ENCODE results near the gene ALKBH3.

The ALKBH3 gene

DNA sequence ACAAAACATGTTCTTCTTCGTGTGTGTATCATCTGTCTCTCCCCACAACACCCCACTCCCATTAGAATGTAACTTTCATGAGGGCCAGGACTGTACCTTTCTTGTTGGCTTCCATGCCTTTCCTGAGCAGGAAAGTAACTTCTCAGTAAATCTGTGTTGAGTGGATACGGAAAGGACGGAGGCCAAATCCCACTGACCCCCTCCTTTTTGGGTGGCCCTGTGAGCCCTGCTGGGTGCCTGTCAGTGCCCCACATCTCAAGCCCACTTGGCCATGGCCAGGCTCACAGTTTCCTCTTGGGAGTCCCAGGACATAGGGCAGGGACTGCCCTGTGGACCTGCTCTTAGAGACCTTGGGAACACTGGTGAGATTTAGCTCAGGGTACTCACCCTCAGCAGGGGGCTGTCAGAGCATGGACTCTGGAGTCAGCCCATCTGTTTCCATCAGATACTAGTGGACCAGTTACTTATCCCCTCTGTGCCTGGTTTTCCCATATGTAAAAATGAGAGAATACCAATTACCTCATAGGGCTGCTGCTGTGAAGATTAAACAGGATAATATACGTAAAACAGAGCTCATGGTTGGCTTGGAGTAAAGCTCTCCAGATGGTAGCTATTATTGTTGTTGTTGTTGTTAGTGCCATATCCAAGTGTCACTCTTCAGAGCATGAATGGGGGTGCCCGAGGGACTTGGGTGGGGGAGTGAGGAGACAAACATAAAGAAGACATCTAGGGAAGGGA, 60.8 kb downstream of the ALKBH3 start:
- DNase-seq (ENCODE audit: low spot score), result no peak

DNA sequence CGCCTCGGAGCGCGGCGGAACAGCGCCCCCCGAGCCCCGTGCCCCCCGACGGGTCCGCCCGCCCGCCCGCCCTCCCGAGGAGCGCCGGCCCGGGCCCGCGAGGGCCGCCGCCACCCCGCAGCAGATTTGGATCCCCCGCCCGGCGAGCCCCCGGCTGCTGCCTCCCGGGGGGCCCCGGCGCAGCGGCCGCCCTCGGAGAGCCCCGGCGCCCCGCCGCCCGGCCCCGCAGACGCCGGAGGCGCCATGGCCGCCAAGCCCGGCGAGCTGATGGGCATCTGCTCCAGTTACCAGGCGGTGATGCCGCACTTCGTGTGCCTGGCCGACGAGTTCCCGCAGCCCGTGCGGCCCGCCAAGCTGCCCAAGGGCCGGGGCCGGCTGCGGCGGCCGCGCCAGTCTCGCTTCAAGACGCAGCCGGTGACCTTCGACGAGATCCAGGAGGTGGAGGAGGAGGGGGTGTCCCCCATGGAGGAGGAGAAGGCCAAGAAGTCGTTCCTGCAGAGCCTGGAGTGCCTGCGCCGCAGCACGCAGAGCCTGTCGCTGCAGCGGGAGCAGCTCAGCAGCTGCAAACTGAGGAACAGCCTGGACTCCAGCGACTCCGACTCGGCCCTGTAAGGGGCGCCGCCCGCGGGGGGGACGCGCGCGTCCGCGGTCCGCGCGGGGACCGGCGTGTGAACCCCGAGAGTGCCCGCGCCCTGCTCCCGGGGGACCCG, 62.2 kb downstream of the ALKBH3 start:
- DNase-seq (ENCODE audit: low spot score), result no peak

DNA sequence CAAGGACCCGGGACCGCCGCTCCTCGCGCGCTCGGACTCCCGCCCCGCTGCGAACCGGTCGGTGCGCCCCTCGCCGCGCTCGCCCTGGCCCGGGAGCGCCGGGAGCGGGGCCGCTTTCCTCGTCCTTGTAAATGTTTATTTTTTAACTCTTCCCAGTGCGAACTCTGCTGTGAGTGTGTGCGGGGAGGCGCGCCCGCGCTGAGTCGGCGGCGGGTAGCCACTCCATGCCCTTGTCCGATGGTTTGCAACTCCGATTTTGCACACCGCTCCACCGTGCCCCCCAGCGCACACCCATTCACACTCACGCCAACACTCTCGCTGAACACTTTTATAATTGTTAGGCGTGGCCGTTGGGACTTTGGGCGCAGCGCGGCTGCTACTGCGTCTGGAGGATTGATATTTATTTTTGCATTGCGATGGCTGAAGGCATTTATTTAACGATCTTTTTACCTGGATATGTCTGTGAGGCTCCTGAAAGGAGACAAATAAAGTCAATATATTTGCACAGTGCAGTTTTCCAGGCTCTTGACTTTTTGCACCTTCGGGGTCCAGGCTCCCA, 62.8 kb downstream of the ALKBH3 start:
- no peak for DNase-seq (ENCODE audit: low spot score)

DNA sequence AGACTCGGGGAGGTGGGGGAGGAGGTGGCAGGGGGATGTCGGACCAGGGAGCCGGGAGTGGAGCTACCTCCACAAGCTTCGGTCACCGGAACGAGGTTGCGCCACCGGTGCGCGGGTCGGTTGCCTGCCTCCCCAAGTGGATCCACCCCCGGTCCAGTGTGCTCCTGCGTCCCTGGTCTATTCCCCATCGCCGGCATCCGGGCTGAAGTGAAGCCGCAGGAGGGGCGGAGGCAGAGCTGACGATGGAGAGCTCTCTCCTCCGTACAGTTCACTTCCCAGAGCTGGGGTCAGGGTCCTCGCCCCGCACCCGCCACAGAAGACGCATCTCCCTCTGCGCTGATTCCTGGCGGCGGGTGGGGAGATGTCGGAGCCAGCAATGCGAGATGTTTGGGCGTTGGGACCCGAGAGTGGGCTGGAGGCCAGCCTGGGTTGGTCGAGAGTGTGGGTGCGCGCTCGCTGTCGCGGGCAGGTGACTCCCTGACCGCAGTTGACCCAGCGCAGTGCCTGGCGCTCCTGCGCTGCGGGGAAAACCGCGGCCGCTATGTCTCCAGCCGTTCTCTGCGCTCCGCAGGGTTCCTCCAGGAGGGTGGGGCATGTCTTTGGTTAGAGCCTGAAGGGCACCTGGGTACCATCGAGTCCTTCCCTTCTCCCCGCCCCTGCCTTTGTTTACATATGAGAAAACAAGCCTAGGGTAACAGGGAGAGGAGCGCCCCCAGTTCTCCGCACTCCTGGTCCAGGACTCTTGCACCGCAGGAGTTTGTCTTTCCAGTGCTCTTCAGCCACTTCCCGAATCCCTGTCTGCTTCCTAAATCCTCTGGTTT, 63.5 kb downstream of the ALKBH3 start:
- no peak for DNase-seq (ENCODE audit: low spot score)

DNA sequence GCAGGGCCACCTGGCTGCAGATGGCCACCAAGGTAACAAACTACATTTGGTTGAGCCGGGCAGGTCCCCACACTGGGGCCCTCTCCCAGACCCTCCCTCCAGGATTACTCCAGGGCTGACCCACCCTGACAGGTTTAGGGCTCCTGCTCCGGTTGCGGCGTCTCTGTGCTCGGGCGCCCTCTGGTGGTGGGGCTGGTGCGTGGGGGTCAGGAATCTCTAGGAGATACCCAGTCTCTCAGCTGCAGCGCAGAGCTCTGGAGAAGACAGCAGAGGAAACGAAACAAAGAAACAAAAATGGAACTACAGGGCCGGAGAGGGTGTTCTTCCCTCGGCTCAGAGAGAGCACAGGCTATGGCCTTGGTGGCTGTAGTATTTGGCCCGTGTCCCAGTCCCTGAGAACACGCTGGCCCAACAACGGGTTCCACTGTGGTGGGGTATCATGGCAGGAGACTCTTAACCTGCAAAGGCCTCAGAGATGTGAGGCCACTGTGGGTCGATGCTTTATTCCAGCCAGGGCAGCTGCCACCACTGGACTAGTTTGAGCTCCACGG, 64.2 kb downstream of the ALKBH3 start:
- no peak for DNase-seq (ENCODE audit: low spot score)

DNA sequence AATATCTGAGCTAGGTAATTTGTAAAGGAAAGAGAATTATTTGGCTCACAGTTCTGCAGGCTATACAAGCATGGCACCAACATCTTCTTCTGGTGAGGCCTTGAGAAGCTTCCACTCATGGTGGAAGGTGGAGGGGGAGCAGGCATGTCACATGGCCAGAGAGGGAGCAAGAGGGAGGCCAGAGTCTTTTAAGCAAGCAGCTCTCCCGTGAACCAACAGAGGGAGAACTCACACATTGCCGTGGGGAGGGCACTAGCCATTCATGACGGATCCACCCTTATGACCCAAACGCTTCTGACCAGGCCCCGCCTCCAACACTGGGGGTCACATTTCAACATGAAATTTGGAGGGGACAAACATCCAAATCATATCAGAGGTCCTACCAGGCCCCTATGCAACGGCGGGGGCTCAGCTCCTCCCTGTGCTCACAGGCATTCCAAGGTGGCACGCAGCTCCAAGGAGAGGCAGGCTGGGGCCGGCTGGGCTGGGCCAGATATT, 66.4 kb downstream of the ALKBH3 start:
- no peak for DNase-seq (ENCODE audit: low spot score)

DNA sequence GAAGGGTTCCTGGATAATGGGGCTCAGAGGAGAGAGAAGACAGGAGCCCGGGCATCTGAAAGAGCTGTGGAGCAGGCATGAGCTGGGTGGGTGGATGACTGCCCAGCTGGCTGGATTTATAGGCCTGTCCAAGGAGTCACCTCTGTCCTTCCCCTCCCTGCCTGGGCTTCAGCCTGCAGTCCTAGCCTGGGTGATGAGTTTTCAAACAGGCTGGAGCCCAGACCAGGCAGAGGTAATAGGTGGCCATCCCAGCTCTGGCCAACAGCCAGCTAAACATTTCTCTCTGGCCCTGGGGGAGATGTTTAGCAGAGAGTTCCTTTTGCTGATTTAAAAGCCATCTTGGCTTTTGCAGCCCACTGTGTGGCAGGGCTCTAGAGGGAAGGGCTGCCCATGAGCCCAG, 67.2 kb downstream of the ALKBH3 start:
- no peak for DNase-seq (ENCODE audit: low spot score)

DNA sequence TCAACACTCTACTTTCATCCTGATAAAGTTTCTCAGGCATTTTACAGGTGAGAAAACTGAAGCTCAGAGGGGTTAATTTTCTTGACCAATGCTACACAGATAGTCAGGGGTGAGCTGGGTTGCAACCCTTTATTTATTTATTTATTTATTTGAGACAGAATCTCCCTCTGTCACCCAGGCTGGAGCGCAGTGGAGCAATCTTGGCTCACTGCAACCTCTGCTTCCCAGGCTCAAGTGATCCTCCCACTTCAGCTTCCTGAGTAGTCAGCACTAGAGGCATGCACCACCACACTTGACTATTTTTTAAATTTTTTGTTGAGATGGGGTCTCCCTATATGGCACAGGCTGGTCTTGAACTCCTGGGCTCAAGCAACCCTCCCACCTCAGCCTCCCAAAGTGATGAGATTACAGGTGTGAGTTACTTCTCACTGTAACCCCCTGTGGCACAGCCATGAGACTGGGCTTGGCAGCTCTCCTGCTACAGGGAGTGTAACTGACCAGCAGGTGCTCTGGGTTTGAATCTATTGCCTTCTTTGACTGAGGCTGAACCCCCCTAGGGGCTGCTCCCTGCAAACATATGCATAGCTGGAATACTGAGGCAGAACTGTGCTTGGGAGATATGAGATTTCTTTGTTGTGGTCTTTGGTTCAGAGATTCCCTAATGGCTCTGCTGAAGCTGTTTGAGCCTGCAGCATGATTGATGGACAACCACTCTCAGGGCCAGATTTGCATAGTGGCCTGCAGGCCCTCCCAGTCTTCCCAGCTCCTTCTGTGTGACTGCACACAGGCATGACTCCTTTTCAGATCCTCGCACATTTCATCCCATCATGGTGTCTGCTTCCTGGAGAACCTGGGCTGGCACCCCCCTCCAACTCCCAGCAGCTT, 68.0 kb downstream of the ALKBH3 start:
- DNase-seq (ENCODE audit: low spot score), result no peak

DNA sequence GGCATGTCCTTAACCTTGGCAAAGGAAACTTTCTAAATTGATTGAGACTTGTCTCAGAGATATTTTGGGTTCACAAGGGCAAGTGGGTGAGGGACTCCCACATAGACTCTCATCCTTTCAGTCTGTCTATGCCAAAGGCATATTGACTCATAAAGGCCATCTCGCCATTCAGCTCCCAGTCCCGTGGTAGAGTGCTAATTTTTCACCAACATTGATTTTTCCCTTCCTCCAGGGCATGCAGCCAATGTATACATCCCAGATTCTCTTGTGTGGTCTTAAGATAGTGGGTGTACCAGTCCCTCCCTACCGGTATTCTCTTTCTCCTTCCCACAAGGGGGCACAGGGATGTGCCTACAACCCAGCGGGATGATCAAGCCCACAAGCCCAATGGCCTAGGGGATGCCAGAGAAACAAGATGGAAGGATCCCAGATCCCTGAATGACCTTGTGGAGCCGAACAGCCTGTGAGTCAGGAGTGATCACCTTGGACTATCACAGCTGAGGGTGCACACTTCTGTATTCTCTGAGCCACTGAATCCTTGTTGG, 69.8 kb downstream of the ALKBH3 start:
- no peak for DNase-seq (ENCODE audit: low spot score)

DNA sequence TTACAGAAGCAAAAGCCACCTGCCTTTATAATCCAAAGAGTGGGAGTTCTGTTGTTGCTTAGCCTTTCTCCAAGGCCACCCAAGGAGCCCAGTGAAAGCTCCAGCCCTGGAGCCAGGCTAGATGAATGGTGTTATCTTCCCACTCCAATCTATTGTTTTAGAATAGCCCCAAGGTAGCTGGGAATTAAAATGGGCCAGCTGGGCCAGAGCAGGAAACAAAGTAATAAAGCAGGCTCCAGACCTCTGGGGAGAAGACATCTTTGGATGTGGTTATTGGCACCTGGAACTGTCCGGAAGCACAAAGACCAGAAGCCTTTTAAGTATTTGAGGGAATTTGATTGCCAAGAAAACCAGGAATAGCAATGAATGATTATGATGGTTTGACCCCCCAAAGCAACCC, 70.6 kb downstream of the ALKBH3 start:
- no peak for DNase-seq (ENCODE audit: low spot score)

DNA sequence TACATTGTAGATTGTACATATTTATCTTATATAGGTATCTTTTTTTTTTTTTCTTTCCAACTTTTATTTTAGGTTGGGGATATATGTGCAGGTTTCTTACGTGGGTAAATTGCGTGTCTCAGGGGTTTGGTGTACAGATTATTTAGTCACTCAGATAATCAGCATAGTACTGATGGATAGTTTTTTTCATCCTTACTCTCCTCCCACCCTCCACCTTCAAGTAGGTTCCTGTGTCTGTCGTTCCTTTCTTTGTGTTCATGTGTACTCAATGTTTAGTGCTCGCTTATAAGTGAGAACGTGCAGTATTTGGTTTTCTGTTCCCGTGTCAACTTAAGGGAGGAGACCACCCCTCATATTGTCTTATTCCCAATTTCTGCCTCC, 71.4 kb downstream of the ALKBH3 start:
- no peak for DNase-seq (ENCODE audit: low spot score)

DNA sequence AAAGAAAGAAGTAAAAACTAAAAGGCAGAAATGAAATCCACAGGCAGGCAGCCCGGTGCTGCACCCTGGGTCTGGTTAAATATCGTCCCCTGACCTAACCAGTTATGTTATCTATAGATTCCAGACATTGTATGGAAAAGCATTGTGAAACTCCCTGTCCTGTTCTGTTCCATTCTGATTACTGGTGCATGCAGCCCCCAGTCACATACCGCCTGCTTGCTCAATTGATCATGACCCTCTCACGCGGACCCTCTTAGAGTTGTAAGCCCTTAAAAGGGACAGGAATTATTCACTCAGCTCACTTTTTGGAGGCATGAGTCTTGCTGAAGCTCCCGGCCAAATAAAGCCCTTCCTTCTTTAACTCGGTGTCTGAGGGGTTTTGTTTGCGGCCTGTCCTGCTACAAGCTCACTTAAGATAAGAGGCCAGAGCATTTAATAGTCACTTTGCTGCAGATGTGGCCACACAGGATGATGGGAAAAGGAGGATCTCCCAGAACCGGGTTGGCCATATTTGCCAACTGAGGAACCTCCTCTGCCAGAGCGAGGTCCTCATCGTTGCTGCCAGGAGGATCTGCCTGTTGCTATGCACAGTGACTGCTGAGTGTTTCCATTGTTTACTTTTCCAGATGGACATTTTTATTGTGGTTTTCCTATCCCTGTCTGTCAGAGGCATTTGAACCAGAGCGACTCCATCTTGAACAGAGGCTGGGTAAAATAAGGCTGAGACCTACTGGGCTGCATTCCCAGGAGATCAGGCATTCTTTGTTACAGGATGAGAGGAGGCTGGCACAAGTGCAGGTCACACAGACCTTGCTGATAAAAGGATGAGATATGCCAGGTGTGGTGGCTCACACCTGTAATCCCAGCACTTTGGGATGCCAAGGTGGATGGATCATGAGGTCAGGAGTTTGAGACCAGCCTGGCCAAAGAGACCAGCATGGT, 72.0 kb downstream of the ALKBH3 start:
- no peak for DNase-seq (ENCODE audit: low spot score)

DNA sequence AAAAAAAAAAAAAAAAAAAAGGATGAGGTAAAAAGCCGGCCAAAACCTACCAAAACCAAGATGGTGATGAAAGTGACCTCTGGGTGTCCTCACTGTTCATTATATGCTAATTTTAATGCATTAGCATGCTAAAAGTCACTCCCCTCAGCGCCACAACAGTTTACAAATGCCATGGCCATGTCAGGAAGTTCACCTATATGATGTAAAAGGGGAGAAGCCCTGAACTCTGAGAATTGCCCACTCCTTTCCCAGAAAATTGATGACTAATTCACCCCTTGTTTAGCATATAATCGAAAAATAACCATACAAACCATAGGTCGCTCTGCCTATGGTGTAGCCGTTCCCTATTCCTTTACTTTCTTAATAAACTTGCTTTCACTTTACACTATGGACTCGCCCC, 72.9 kb downstream of the ALKBH3 start:
- no peak for DNase-seq (ENCODE audit: low spot score)

DNA sequence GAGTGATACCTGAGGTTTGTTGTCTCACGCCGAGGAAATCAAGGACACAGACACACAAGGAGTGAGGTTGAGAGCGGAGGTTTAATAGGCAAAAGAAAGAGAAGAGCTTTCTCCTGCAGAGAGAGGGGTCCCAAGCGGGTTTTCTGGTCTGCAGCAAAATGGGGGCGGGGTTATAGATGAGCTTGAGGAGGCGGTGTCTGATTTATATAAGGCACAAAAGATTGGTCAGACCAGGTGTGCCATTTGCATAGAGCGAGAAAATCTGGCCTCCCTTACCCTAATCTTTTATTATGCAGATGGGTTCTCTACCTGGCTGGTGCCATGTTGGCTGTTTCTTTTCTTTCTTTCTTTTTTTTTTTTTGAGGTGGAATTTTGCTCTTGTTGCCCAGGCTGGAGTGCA, 73.6 kb downstream of the ALKBH3 start:
- DNase-seq (ENCODE audit: low spot score), result no peak

DNA sequence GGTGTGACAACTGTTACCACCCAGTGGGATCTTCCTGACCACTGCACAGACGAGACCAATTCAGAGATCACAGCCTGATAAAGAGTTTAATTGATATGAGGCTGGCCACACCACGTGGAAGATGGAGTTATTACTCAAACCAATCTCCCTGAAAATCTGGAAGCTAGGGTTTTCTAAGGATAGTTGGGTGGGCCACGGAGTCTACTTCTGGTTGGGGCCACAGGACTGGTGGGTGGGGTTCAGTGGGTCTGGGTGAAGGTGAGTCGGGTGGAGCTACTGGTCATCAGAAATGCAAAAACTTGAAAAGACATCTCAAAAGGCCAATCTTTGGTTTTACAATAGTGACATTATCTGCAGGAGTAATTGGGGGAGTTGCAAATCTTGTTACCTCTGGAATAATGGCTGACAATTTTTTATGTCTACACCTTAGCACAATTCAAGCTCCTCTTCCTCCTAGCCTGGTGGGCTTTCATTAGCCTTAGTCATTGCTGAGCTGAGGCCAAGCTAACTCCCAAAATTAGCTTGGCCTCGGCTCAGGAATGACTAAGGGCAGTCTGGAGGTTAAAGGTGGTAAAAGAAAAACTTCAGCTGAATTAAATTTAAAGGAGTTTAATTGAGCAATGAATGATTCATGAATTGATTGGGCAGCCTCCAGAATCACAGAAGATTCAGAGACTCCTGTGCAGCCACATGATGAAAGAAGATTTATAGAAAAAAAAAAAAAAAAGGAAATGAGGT, 74.9 kb downstream of the ALKBH3 start:
- no peak for DNase-seq (ENCODE audit: low spot score)

DNA sequence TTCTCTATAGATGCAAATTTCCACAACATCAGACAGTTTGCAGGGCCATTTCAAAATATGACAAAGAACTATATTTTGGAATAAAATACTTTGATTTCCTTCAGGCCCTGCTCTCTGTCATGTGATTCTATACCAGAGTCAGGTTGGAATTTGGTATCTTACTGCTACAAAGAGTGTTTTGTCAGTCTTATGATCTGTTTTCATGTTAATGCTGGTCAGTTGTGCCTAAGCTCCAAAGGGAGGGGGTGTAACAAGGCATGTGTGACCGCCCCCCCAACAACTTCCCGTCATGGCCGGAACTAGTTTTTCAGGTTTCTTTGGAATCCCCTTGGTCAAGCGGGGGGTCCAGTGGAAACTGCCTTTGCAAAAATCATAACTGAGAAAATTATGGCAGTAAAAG, 76.9 kb downstream of the ALKBH3 start:
- DNase-seq (ENCODE audit: low spot score), result no peak

DNA sequence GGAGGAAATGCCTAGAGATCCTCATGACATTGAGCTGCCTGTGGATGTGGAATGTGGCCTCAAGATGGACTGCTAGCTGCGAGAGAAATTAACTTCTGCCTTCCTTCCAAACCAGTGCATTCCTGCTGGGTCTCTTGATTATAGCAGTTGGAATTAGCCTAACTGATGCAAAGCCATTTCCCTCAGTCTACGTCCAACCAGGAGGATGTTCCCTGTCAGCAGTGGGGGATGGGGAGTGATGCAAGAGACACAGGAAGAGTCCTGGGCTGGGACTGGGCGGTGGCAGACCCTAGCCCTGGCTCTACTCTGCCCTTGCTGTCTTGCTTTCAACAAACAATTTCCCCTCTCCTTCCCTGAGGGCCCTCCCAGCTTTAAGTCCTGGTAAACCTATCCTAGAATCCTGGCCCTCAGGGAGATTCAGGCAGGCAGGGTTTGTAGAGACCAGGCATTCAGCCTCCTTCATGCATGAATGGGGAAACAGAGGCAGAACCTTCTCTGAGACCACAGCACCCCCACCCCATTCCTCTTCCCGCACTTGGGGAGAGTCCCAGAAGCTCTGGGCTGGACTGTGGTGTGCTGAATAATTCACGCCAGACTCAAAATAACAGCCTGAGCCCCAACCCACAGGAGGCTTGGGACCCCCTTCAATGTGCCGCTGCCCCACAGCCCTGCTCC, 78.8 kb downstream of the ALKBH3 start:
- no peak for DNase-seq (ENCODE audit: low spot score)
